GM12873 (cell line): ENCODE measurements around the gene BAIAP3.

ENCODE experiments used
- CTCF ChIP-seq: IDR thresholded peaks from 2 replicates; pipeline ENCODE4 v1.5.1; 2012; ENCODE audit warnings: low read depth, mild to moderate bottlenecking, moderate library complexity, low read length, control low read depth; ENCODE audit not compliant: insufficient read depth; ENCODE audit errors: missing control alignments

Gene BAIAP3

GRCh38 chr16:1371054-1371978 is 37.9 kb downstream of the BAIAP3 start:
- TF ChIP-seq CTCF, result no peak

- TF ChIP-seq CTCF, result no peak
Observed at GRCh38 chr16:1372292-1372950, 39.0 kb downstream of the BAIAP3 start.

GRCh38 chr16:1374418-1375297 is 41.2 kb downstream of the BAIAP3 start:
- TF ChIP-seq CTCF, result no peak

- no peak for TF ChIP-seq CTCF
Observed at GRCh38 chr16:1375298-1375640, 41.8 kb downstream of the BAIAP3 start.

GRCh38 chr16:1375741-1376410 is 42.4 kb downstream of the BAIAP3 start:
- TF ChIP-seq CTCF, result no peak

GRCh38 chr16:1377406-1378010 is 44.1 kb downstream of the BAIAP3 start:
- TF ChIP-seq CTCF, result no peak
